ENCODE data around the gene GDF10.

- TF ChIP-seq CTCF (IDR thresholded peaks at IDR 0.05): no peak
- TF ChIP-seq POLR2A (IDR thresholded peaks at IDR 0.05): no peak
Observed at GRCh38 chr10:47312663-47312995, 12.6 kb downstream of the GDF10 start.
